PC-9 (cell line): ENCODE results near the gene PSMB3.

Experiments used
- CTCF ChIP-seq: fragments of 200-600 bp; sonication (generic); conservative IDR thresholded peaks from 2 replicates; pipeline ENCODE4 v1.6.1; 2017; ENCODE audit warnings: mixed run types, antibody characterized with exemption, mild to moderate bottlenecking, moderate library complexity
- EZH2 ChIP-seq: fragments of 200-600 bp; sonication (generic); IDR thresholded peaks from 2 replicates; pipeline ENCODE4 v1.8.0; 2017; ENCODE audit warnings: antibody characterized with exemption, low read depth

- TF ChIP-seq CTCF (no peak), EZH2 (no peak)
Measured at GRCh38 chr17:38738007-38738662, 14.4 kb upstream of the PSMB3 start.
